SK-N-MC (cell line): Measurements from ENCODE around the gene PCDHGA1.
A peak's percentile ranks its signal among the peaks of the same experiment; 100 is the strongest.

Experiments used
- DNase-seq: peaks from one replicate; pipeline ENCODE4 v3.0.0-alpha.2; 2011; ENCODE audit warnings: low read depth, low spot score
- H3K27ac ChIP-seq: fragments of 200-600 bp; sonication (generic); 2 replicates; pipeline ENCODE4 v1.5.1; 2016; ENCODE audit warnings: mixed run types
- H3K36me3 ChIP-seq: fragments of 200-600 bp; sonication (generic); 2 replicates; pipeline ENCODE4 v1.6.1; 2017; ENCODE audit warnings: antibody characterized with exemption, low read length, mixed read lengths; ENCODE audit not compliant: insufficient read depth
- H3K4me3 ChIP-seq: fragments of 200-600 bp; sonication (generic); 2 replicates; pipeline ENCODE4 v1.5.1; 2016
- H3K9ac ChIP-seq: fragments of 200-600 bp; sonication (generic); 2 replicates; pipeline ENCODE4 v1.8.0; 2017; ENCODE audit warnings: mixed run types, mixed read lengths; ENCODE audit not compliant: insufficient read length
- H3K9me3 ChIP-seq: fragments of 200-600 bp; sonication (generic); 2 replicates; pipeline ENCODE4 v1.6.1; 2017; ENCODE audit warnings: low read depth, mild to moderate bottlenecking, antibody characterized with exemption, low read length, moderate library complexity, mixed read lengths
- EZH2 ChIP-seq: fragments of 200-600 bp; sonication (generic); IDR thresholded peaks from one replicate; pipeline ENCODE4 v1.6.1; 2017; ENCODE audit warnings: antibody characterized with exemption
- FOXP2 ChIP-seq: optimal IDR thresholded peaks from 2 replicates; pipeline ENCODE3; 2011; ENCODE audit warnings: mild to moderate bottlenecking, moderate library complexity; ENCODE audit not compliant: insufficient read depth; ENCODE audit errors: extremely low read length, control extremely low read depth
- POLR2AphosphoS5 ChIP-seq: IDR thresholded peaks from 2 replicates; pipeline ENCODE4 v1.6.1; 2012; ENCODE audit warnings: mild to moderate bottlenecking, low read depth, low read length, borderline replicate concordance

PCDHGA1 gene

GRCh38 chr5:141489841-141490240 is 159.5 kb downstream of the PCDHGA1 start:
- TF ChIP-seq EZH2, result no peak
- TF ChIP-seq FOXP2, result no peak
- no peak for TF ChIP-seq POLR2AphosphoS5
- Histone ChIP-seq H3K9ac (no peak overlapping the region), H3K27ac (no peak overlapping the region), H3K36me3 (no peaks in the 10 kb centered on the region; the same call in 1 of the 2 replicates), H3K9me3 (no peaks in the 10 kb centered on the region), H3K4me3 (no peak overlapping the region)
- DNase-seq, result no peak

- TF ChIP-seq POLR2AphosphoS5 (no peak), EZH2 (no peak), FOXP2 (no peak)
- DNase-seq, result no peak
- Histone ChIP-seq H3K27ac (no peak overlapping the region), H3K9ac (no peak overlapping the region), H3K36me3 (no peaks in the 10 kb centered on the region; the same call in 1 of the 2 replicates), H3K4me3 (no peak overlapping the region), H3K9me3 (no peaks in the 10 kb centered on the region)
These were observed 160.0 kb downstream of the PCDHGA1 start for GRCh38 chr5:141490271-141490670.

- no peak overlapping the region for H3K4me3 ChIP-seq
- TF ChIP-seq POLR2AphosphoS5 (no peak), EZH2 (no peak), FOXP2 (no peak)
These were observed 160.5 kb downstream of the PCDHGA1 start for GRCh38 chr5:141490771-141491170.

GRCh38 chr5:141491323-141492167 is 161.2 kb downstream of the PCDHGA1 start:
- Histone ChIP-seq H3K36me3 (no peaks in the 10 kb centered on the region), H3K27ac (no peak overlapping the region), H3K4me3 (no peak overlapping the region), H3K9me3 (no peaks in the 10 kb centered on the region), H3K9ac (no peak overlapping the region)
- no peak for TF ChIP-seq FOXP2
- TF ChIP-seq EZH2, result no peak
- no peak for TF ChIP-seq POLR2AphosphoS5
- no peak for DNase-seq

More at GRCh38 chr5:141490771-141491170, 160.5 kb downstream of the PCDHGA1 start:
- H3K27ac ChIP-seq, result no peak overlapping the region
- H3K9me3 ChIP-seq, result no peaks in the 10 kb centered on the region
- H3K9ac ChIP-seq, result no peak overlapping the region
- DNase-seq, result no peak
- no peaks in the 10 kb centered on the region; the same call in 1 of the 2 replicates for H3K36me3 ChIP-seq

GRCh38 chr5:141492168-141492885 is 162.0 kb downstream of the PCDHGA1 start:
- Histone ChIP-seq H3K27ac (peak overlapping the region; percentile 97), H3K36me3 (no peaks in the 10 kb centered on the region), H3K4me3 (no peak overlapping the region), H3K9ac (no peak overlapping the region), H3K9me3 (no peaks in the 10 kb centered on the region)
- no peak for DNase-seq
- TF ChIP-seq FOXP2 (no peak), EZH2 (no peak), POLR2AphosphoS5 (no peak)

- TF ChIP-seq FOXP2 (no peak), POLR2AphosphoS5 (no peak), EZH2 (no peak)
- peak overlapping the region; percentile 52 for H3K9ac ChIP-seq
These were observed 163.4 kb downstream of the PCDHGA1 start for GRCh38 chr5:141493500-141494422.

GRCh38 chr5:141494761-141495452 is 164.6 kb downstream of the PCDHGA1 start:
- Histone ChIP-seq H3K27ac (peak overlapping the region; percentile 97), H3K9me3 (no peaks in the 10 kb centered on the region), H3K9ac (peak overlapping the region; percentile 52), H3K36me3 (no peaks in the 10 kb centered on the region), H3K4me3 (peak overlapping the region; percentile 77)
- TF ChIP-seq EZH2, result no peak
- no peak for TF ChIP-seq FOXP2
- peak; percentile 36 for TF ChIP-seq POLR2AphosphoS5
- DNase-seq, result no peak

More at GRCh38 chr5:141493500-141494422, 163.4 kb downstream of the PCDHGA1 start:
- no peaks in the 10 kb centered on the region for H3K9me3 ChIP-seq
- H3K4me3 ChIP-seq, result peak overlapping the region; percentile 77; the same call in 1 of the 2 replicates
- peak overlapping the region; percentile 97 for H3K27ac ChIP-seq
- DNase-seq, result no peak
- H3K36me3 ChIP-seq, result no peaks in the 10 kb centered on the region

- Histone ChIP-seq H3K9ac (peak overlapping the region; percentile 58), H3K9me3 (no peaks in the 10 kb centered on the region), H3K27ac (peak overlapping the region; percentile 97), H3K4me3 (peak overlapping the region; percentile 77), H3K36me3 (no peaks in the 10 kb centered on the region)
- TF ChIP-seq POLR2AphosphoS5, result no peak
- no peak for TF ChIP-seq FOXP2
- no peak for TF ChIP-seq EZH2
- DNase-seq, result no peak
These were observed 165.1 kb downstream of the PCDHGA1 start for GRCh38 chr5:141495453-141495811.
